Neural crest cell (in vitro differentiated cells): ENCODE data around the gene MAGIX. TPM values are rescaled to one million over a fixed set of nuclear protein-coding genes. Genes with fewer than 3 reads are reported as not detected.
A peak's percentile ranks its signal among the peaks of the same experiment; 100 is the strongest.
"Not testable (repeated sequence)": the region's sequence is repeated elsewhere in the genome, so short reads cannot be mapped to it uniquely, and the experiment has no call there.

ENCODE experiments used
- DNase-seq: peaks from one replicate; pipeline ENCODE4 v3.0.0; 2021; ENCODE audit warnings: low read depth, mixed read lengths, low spot score
- H3K27ac Mint-ChIP-seq: one replicate; pipeline ENCODE4 v1.8.0; 2021; ENCODE audit warnings: mild to moderate bottlenecking, mixed read lengths; ENCODE audit not compliant: unreplicated experiment
- H3K27me3 Mint-ChIP-seq: 2 replicates; pipeline ENCODE4 v1.8.0; 2021; ENCODE audit warnings: low read depth, mild to moderate bottlenecking, mixed read lengths
- H3K36me3 Mint-ChIP-seq: 2 replicates; pipeline ENCODE4 v1.8.0; 2021; ENCODE audit warnings: low read depth, mild to moderate bottlenecking, mixed read lengths
- H3K4me1 Mint-ChIP-seq: 2 replicates; pipeline ENCODE4 v1.8.0; 2021; ENCODE audit warnings: mixed read lengths
- H3K4me3 Mint-ChIP-seq: one replicate; pipeline ENCODE4 v1.8.0; 2021; ENCODE audit warnings: mild to moderate bottlenecking, mixed read lengths
- H3K9me3 Mint-ChIP-seq: 2 replicates; pipeline ENCODE4 v1.8.0; 2021; ENCODE audit warnings: mixed read lengths
- total RNA-seq: library from RNA; stranded (reverse); gene quantifications from 2 replicates; pipeline ENCODE4 v1.2.1, GENCODE V29; 2021
- TF ChIP-seq, protein P1 (sequence below): fragments of 200-600 bp; sonication (generic); conservative IDR thresholded peaks from 2 replicates; pipeline ENCODE4 v1.5.0; 2021; ENCODE audit warnings: antibody characterized with exemption, mild to moderate bottlenecking

The MAGIX gene
- total RNA-seq, 1 donor from 2014 or later, result 1.6 TPM

GRCh38 chrX:49147282-49147681 is 15.3 kb upstream of the MAGIX start:
- H3K9me3 Mint-ChIP-seq, result peaks cover 7% of the 10 kb centered on the region
- H3K36me3 Mint-ChIP-seq, result peaks cover 5% of the 10 kb centered on the region
- no peak overlapping the region for H3K4me3 Mint-ChIP-seq
- H3K27me3 Mint-ChIP-seq, result no peaks in the 10 kb centered on the region
- no peak overlapping the region for H3K27ac Mint-ChIP-seq
- DNase-seq, result no peak
- no peaks in the 10 kb centered on the region for H3K4me1 Mint-ChIP-seq
- TF ChIP-seq, protein P1, sequence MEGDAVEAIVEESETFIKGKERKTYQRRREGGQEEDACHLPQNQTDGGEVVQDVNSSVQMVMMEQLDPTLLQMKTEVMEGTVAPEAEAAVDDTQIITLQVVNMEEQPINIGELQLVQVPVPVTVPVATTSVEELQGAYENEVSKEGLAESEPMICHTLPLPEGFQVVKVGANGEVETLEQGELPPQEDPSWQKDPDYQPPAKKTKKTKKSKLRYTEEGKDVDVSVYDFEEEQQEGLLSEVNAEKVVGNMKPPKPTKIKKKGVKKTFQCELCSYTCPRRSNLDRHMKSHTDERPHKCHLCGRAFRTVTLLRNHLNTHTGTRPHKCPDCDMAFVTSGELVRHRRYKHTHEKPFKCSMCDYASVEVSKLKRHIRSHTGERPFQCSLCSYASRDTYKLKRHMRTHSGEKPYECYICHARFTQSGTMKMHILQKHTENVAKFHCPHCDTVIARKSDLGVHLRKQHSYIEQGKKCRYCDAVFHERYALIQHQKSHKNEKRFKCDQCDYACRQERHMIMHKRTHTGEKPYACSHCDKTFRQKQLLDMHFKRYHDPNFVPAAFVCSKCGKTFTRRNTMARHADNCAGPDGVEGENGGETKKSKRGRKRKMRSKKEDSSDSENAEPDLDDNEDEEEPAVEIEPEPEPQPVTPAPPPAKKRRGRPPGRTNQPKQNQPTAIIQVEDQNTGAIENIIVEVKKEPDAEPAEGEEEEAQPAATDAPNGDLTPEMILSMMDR, result no peak

DNA sequence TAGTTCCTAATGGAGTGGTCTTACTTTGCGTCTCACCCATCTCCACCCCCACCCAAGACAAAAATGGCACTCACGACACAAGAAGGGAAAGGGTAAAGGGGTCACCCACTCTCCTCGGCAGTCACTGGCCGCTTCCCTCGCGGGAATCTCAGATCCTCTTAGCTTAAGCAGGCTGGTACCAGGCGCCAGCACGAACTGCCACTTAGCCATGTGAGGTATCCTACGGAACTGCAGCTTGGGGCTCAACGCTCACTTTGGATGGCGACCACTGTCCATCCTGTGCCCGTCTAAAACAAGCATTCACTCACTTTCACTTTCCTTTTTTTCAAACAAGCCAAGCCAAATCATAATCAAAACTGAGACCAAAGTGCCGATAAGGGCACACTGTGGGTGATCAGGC is 14.6 kb upstream of the MAGIX start:
- peaks cover 2% of the 10 kb centered on the region for H3K36me3 Mint-ChIP-seq
- H3K4me1 Mint-ChIP-seq, result no peaks in the 10 kb centered on the region
- no peak for DNase-seq
- peaks cover 9% of the 10 kb centered on the region for H3K9me3 Mint-ChIP-seq
- no peaks in the 10 kb centered on the region for H3K27me3 Mint-ChIP-seq
- no peak overlapping the region for H3K27ac Mint-ChIP-seq
- H3K4me3 Mint-ChIP-seq, result no peak overlapping the region
- TF ChIP-seq, protein P1, result no peak

DNA sequence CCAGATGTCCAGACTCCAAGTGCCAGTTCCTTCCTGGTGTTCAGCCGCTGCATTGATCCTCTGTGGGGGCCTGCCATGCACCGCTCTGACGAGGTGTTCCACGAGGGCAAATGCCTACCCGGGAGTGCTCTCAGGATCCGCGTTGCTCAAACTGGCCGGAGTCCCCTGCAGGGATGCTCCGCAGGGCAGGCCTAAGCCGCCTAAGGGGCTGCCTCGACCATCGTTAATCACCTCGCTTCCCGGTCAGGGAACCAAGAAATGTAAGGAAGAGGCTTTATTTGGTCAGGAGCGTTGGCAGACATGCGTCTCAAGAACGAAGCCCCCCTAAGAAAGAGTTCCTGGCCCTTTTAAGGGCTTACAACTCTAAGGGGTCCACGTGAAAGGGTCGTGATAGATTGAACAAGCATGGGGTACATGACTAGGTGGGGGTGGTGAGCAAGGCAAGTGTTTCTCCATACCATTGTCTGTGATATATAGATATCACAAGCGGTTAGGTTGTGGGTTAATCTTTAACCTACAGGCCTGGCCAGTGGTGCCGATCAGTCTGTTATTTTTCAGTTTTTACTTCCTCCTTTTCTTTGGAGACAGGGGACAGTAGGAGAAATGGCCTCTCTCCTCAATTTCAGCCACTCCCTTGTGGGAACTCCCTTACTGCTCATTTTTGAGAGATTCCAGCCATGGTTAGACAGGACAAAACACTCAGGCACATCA is 14.0 kb upstream of the MAGIX start:
- not testable (repeated sequence) for H3K36me3 Mint-ChIP-seq, H3K27me3 Mint-ChIP-seq, H3K9me3 Mint-ChIP-seq, H3K4me1 Mint-ChIP-seq, DNase-seq, H3K4me3 Mint-ChIP-seq
- peak overlapping the region; percentile 35 for H3K27ac Mint-ChIP-seq

- not testable (repeated sequence) for DNase-seq, H3K4me1 Mint-ChIP-seq, H3K4me3 Mint-ChIP-seq, H3K27ac Mint-ChIP-seq, H3K9me3 Mint-ChIP-seq, H3K36me3 Mint-ChIP-seq, H3K27me3 Mint-ChIP-seq
Observed at GRCh38 chrX:49149291-49149690, 13.3 kb upstream of the MAGIX start.

DNA sequence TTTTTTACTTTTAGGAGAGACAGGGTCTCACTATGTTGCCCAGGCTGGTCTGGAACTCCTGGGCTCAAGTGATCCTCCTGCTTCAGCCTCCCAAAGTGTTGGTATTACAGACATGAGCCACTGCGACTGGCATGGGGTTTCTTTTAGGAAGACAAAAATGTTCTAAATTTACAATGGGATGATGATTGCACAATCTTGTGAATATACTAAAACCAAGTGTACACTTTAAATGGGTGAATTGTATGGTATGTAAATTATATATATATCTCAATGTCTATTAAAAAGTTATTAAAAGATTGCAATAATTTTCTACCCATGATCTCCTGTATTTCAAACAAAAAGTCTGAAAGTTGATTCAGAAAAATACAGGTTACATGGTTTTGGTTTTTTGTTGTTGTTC is 9.1 kb upstream of the MAGIX start:
- no peak overlapping the region for H3K27ac Mint-ChIP-seq
- H3K9me3 Mint-ChIP-seq, result peaks cover 11% of the 10 kb centered on the region
- no peak overlapping the region for H3K4me3 Mint-ChIP-seq
- no peaks in the 10 kb centered on the region for H3K27me3 Mint-ChIP-seq
- no peak for DNase-seq
- TF ChIP-seq, protein P1, result no peak
- peaks cover 2% of the 10 kb centered on the region for H3K36me3 Mint-ChIP-seq
- H3K4me1 Mint-ChIP-seq, result peaks cover 16% of the 10 kb centered on the region

DNA sequence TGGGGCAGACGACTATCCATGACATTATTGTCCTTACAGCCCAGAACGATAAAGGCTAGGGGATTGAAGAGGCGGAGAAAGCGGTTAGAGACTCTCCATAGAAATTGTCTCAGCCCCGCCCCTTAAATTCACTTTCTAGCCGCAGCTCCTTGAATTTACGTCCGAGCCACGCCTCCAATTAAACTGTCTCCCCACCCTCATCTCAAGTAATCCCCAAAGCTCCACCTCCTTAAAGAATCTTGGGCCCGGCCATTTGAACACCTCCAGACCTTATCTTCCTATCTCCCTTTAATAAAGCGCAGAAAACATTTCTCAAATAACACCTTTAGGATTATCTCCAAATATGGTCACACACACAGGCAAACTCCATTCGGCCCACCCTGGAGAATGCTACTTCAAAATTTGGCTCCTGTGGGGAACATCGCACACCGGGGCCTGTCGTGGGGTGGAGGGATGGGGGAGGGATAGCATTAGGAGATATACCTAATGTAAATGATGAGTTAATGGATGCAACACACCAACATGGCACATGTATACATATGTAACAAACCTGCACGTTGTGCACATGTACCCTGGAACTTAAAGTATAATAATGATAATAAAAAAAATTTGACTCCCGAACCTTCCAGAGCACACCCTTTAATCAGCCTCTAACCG is 7.2 kb upstream of the MAGIX start:
- peaks cover 16% of the 10 kb centered on the region for H3K4me1 Mint-ChIP-seq
- H3K9me3 Mint-ChIP-seq, result peaks cover 9% of the 10 kb centered on the region
- H3K27ac Mint-ChIP-seq, result peak overlapping the region; percentile 98
- peaks cover 2% of the 10 kb centered on the region for H3K27me3 Mint-ChIP-seq
- peak; percentile 9 for DNase-seq
- peaks cover 2% of the 10 kb centered on the region for H3K36me3 Mint-ChIP-seq
- H3K4me3 Mint-ChIP-seq, result peak overlapping the region; percentile 92
- TF ChIP-seq, protein P1, result no peak
